ENCODE results near the gene PLIN5. TPM values are rescaled to one million over a fixed set of nuclear protein-coding genes. Genes with fewer than 3 reads are reported as not detected.

PLIN5 gene
- total RNA-seq, 4 donors from 2014 or later, result 1.0 to 21.2 (median 5.3) TPM

DNA sequence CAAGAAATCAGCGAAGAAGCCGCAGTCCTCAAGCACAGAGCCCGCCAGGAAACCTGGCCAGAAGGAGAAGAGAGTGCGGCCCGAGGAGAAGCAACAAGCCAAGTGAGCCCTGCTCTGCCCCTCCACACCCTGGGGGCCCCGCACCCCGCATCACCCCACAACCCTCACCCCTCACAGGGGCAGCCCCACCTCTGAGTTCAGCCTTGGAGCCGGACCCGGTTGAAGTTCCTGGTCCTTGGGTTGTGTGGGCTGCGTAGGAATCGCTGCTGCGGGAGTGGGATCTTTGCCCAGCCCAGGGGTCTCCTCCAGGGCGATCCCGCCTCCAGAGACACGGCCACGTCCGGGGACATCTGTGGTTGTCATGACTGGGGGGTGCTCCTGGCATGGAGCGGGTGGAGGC is 38.7 kb downstream of the PLIN5 start:
- no peak for TF ChIP-seq POLR2A (IDR thresholded peaks at IDR 0.05)
- TF ChIP-seq, protein P1, sequence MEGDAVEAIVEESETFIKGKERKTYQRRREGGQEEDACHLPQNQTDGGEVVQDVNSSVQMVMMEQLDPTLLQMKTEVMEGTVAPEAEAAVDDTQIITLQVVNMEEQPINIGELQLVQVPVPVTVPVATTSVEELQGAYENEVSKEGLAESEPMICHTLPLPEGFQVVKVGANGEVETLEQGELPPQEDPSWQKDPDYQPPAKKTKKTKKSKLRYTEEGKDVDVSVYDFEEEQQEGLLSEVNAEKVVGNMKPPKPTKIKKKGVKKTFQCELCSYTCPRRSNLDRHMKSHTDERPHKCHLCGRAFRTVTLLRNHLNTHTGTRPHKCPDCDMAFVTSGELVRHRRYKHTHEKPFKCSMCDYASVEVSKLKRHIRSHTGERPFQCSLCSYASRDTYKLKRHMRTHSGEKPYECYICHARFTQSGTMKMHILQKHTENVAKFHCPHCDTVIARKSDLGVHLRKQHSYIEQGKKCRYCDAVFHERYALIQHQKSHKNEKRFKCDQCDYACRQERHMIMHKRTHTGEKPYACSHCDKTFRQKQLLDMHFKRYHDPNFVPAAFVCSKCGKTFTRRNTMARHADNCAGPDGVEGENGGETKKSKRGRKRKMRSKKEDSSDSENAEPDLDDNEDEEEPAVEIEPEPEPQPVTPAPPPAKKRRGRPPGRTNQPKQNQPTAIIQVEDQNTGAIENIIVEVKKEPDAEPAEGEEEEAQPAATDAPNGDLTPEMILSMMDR (IDR thresholded peaks at IDR 0.05), result no peak
- intact Hi-C loops (cut with DNase I; ENCODE audit: low total_unique reads), result no loop called here
- DNase-seq (ENCODE audit: low spot score in 2 of 2), result no peak
- 87 to 95% methylated on average over 17 to 18 of the region's 18 CpGs for WGBS, 2 donors
- no peak overlapping the region for H3K4me3 ChIP-seq (ENCODE audit: low read depth, poor library complexity, severe bottlenecking)

- whole genome bisulfite sequencing, 2 donors, result 83 to 86% methylated on average over 10 to 12 of the region's 12 CpGs
- no peak for TF ChIP-seq POLR2A (IDR thresholded peaks at IDR 0.05)
- no peak overlapping the region for H3K4me3 ChIP-seq (ENCODE audit: low read depth, poor library complexity, severe bottlenecking)
- intact Hi-C loops (cut with DNase I; ENCODE audit: low total_unique reads), result no loop called here
- no peak for DNase-seq (ENCODE audit: low spot score in 2 of 2)
These were observed 39.6 kb downstream of the PLIN5 start for GRCh38 chr19:4495471-4495870.

GRCh38 chr19:4494691-4495064 is 40.3 kb downstream of the PLIN5 start:
- no peak for DNase-seq (ENCODE audit: low spot score in 2 of 2)
- intact Hi-C loops (cut with DNase I; ENCODE audit: low total_unique reads), result no loop called here
- no peak overlapping the region for H3K4me3 ChIP-seq (ENCODE audit: low read depth, poor library complexity, severe bottlenecking)
- no peak for TF ChIP-seq POLR2A (IDR thresholded peaks at IDR 0.05)
- TF ChIP-seq, protein P1 (IDR thresholded peaks at IDR 0.05), result no peak
- 94% methylated on average over 8 of the region's 8 CpGs for WGBS, 2 donors

DNA sequence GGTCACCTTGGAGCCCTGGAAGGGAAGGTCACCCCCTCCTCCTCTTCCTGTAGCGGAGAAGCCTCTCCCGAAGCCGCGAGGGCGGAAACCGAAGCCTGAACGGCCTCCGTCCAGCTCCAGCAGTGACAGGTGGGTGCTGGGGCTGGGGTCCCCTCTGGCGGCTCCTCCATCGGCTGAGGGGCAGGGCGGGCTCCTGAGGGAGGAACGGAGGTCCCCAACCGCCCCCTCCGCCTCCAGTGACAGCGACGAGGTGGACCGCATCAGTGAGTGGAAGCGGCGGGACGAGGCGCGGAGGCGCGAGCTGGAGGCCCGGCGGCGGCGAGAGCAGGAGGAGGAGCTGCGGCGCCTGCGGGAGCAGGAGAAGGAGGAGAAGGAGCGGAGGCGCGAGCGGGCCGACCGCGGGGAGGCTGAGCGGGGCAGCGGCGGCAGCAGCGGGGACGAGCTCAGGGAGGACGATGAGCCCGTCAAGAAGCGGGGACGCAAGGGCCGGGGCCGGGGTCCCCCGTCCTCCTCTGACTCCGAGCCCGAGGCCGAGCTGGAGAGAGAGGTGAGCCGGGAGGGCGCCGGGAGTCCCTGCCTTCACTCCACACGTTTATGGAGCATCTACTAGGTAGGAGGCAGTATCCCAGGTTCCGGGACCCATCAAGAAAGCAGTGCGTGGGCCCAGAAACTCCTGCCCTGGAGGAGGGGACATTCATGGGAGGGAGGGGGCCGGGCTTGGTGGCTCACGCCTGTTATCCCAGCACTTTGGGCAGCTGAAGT is 40.9 kb downstream of the PLIN5 start:
- TF ChIP-seq, protein P1 (IDR thresholded peaks at IDR 0.05), result no peak
- TF ChIP-seq POLR2A (IDR thresholded peaks at IDR 0.05), result no peak

DNA sequence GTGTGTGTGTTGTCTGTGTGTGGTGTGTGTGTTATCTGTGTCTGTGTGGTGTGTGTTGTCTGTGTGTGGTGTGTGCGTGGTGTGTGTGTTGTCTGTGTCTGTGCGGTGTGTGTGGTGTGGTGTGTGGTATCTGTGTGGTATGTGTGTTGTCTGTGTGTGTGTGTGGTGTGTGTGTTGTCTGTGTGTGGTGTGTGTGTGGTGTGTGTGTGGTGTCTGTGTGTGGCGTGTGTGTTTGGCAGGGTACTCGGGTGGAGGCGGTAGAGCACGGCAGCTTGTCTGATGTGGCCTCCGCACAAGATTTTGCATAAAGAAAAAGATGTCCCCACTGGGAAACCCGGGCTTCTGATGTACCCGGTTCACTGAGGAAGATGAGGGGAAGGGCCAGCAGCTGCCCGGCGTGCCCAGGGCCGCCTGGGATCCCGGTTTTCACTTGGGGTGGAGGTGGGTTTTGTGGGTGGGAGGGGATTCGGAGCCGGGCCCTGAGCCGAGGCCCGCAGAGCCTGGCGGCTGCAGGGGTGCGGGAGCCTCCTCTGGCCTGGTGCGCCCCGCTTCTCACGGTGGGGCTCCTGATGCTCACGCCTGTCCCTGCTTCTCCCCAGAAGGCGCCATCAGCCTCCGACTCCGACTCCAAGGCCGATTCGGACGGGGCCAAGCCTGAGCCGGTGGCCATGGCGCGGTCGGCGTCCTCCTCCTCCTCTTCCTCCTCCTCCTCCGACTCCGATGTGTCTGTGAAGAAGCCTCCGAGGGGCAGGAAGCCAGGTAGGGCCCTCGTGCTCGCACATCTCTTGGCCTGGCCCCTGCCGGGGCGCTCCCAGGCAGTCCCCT is 41.7 kb downstream of the PLIN5 start:
- no peak for DNase-seq (ENCODE audit: low spot score in 2 of 2)
- TF ChIP-seq, protein P1 (IDR thresholded peaks at IDR 0.05), result no peak
- TF ChIP-seq POLR2A (IDR thresholded peaks at IDR 0.05), result no peak
- intact Hi-C loops (cut with DNase I; ENCODE audit: low total_unique reads), result no loop called here
- WGBS, 2 donors, result 93 to 95% methylated on average over 41 of the region's 41 CpGs
- no peak overlapping the region for H3K4me3 ChIP-seq (ENCODE audit: low read depth, poor library complexity, severe bottlenecking)

More for the DNA sequence above, 40.9 kb downstream of the PLIN5 start:
- no peak overlapping the region for H3K4me3 ChIP-seq (ENCODE audit: low read depth, poor library complexity, severe bottlenecking)
- intact Hi-C loops (cut with DNase I; ENCODE audit: low total_unique reads), result no loop called here
- WGBS, 2 donors, result 95% methylated on average over 61 of the region's 61 CpGs
- DNase-seq (ENCODE audit: low spot score in 2 of 2), result no peak

GRCh38 chr19:4492337-4493103 is 42.5 kb downstream of the PLIN5 start:
- no peak for TF ChIP-seq POLR2A (IDR thresholded peaks at IDR 0.05)
- TF ChIP-seq, protein P1 (IDR thresholded peaks at IDR 0.05), result no peak
- 92 to 93% methylated on average over 3 of the region's 3 CpGs for WGBS, 2 donors
- no peak for DNase-seq (ENCODE audit: low spot score in 2 of 2)
- H3K4me3 ChIP-seq (ENCODE audit: low read depth, poor library complexity, severe bottlenecking), result no peak overlapping the region
- intact Hi-C loops (cut with DNase I; ENCODE audit: low total_unique reads), result no loop called here
